GM19023 (cell line): ENCODE data around the gene UTS2B.
"Not testable (repeated sequence)": the region's sequence is repeated elsewhere in the genome, so short reads cannot be mapped to it uniquely, and the experiment has no call there.

Source experiments
- ATAC-seq: cut with Tn5 transposase; IDR thresholded peaks from one replicate; pipeline ENCODE4 v1.9.1; 2021; ENCODE audit warnings: mild to moderate bottlenecking, moderate library complexity; ENCODE audit not compliant: unreplicated experiment

UTS2B gene

GRCh38 chr3:191290311-191291025 lies 39.9 kb downstream of the UTS2B start:
- ATAC-seq: peak; percentile 86

GRCh38 chr3:191283400-191283799 lies 46.9 kb downstream of the UTS2B start:
- no peak for ATAC-seq

- ATAC-seq: no peak
Observed at GRCh38 chr3:191282251-191283185, 47.8 kb downstream of the UTS2B start.

GRCh38 chr3:191280882-191281281 lies 49.4 kb downstream of the UTS2B start:
- ATAC-seq: no peak

GRCh38 chr3:191280111-191280510 lies 50.2 kb downstream of the UTS2B start:
- no peak for ATAC-seq

GRCh38 chr3:191275751-191276150 lies 54.6 kb downstream of the UTS2B start:
- ATAC-seq: no peak

GRCh38 chr3:191275244-191275643 lies 55.1 kb downstream of the UTS2B start:
- ATAC-seq: not testable (repeated sequence)

- peak; percentile 67 for ATAC-seq
Observed at GRCh38 chr3:191269289-191270085, 60.8 kb downstream of the UTS2B start.

GRCh38 chr3:191268737-191269136 lies 61.6 kb downstream of the UTS2B start:
- no peak for ATAC-seq

GRCh38 chr3:191263850-191264249 lies 66.5 kb downstream of the UTS2B start:
- no peak for ATAC-seq

- ATAC-seq: peak; percentile 85
Observed at GRCh38 chr3:191263365-191263764, 67.0 kb downstream of the UTS2B start.

- no peak for ATAC-seq
Observed at GRCh38 chr3:191262650-191263049, 67.7 kb downstream of the UTS2B start.

- no peak for ATAC-seq
Observed at GRCh38 chr3:191261304-191261638, 69.1 kb downstream of the UTS2B start.

GRCh38 chr3:191260431-191261303 lies 69.7 kb downstream of the UTS2B start:
- no peak for ATAC-seq

GRCh38 chr3:191259486-191259885 lies 70.8 kb downstream of the UTS2B start:
- no peak for ATAC-seq

GRCh38 chr3:191257286-191257685 lies 73.0 kb downstream of the UTS2B start:
- ATAC-seq: no peak

GRCh38 chr3:191256405-191256804 lies 73.9 kb downstream of the UTS2B start:
- no peak for ATAC-seq

GRCh38 chr3:191255156-191255555 lies 75.2 kb downstream of the UTS2B start:
- no peak for ATAC-seq

GRCh38 chr3:191254098-191254873 lies 76.0 kb downstream of the UTS2B start:
- no peak for ATAC-seq
